HCT116 (cell line): ENCODE data around the gene RBP5. TPM values are rescaled to one million over a fixed set of nuclear protein-coding genes. Genes with fewer than 3 reads are reported as not detected.

Experiments used
- ATAC-seq: fragments of 200-7000 bp; cut with Tn5 transposase; 2 replicates; pipeline ENCODE4 v1.9.1; 2020; ENCODE audit warnings: mild to moderate bottlenecking, moderate library complexity
- BruUV-seq: library from RNA; stranded (reverse); fragments of 400-500 nt; replicated peaks from 2 replicates; lab custom pipeline; 2021; lab: Mats Ljungman, UMichigan
- CTCF ChIA-PET: fragments of 300-600 bp; sonication (Branson Sonifier 250); formaldehyde crosslinking; loops from one replicate; lab custom pipeline; 2021; ENCODE audit warnings: antibody characterized with exemption; lab: Charles Lee
- POLR2A ChIA-PET: fragments of 300-600, 350-600 bp; sonication (Branson Sonifier 250); formaldehyde crosslinking; loops from one replicate; lab custom pipeline; 2021; ENCODE audit warnings: antibody characterized with exemption; lab: Charles Lee
- RAD21 ChIA-PET, 2 experiments: fragments of 300-600 bp; sonication (Branson Sonifier 250); formaldehyde crosslinking; loops; one replicate each; lab custom pipeline; 2023; ENCODE audit warnings: low total read pairs in 2 of 2; ENCODE audit not compliant: uncharacterized antibody in 2 of 2, unreplicated experiment in 2 of 2, low non-redundant PET in 1 of 2; lab: Charles Lee
- DNase-seq: peaks from one replicate; pipeline ENCODE4 v3.0.0-alpha.2; 2010; ENCODE audit warnings: low read depth, low spot score
- H2AFZ ChIP-seq: fragments of 200-600 bp; shearing (Covaris generic), sonication (generic); 2 replicates; pipeline ENCODE4 v1.6.1; 2017; ENCODE audit warnings: low read depth, mixed run types, mixed read lengths, antibody characterized with exemption, low read length; ENCODE audit not compliant: poor library complexity, severe bottlenecking
- H3K27ac ChIP-seq: 2 replicates; pipeline ENCODE4 v1.5.1; 2012; ENCODE audit warnings: low read depth, low read length
- H3K27me3 ChIP-seq: fragments of 200-600 bp; sonication (generic); 2 replicates; pipeline ENCODE4 v1.6.1; 2016; ENCODE audit warnings: mixed run types, low read length, mixed read lengths; ENCODE audit not compliant: insufficient read depth
- H3K36me3 ChIP-seq, 2 experiments: fragments of 200-500 bp in 1 of 2; fragments of 200-600 bp in 1 of 2; sonication (Bioruptor generic) in 1 of 2; sonication (generic) in 1 of 2; 2 replicates each; pipeline versions ENCODE4 v1.5.1 to v1.6.1; 2014 to 2016; ENCODE audit warnings: low read length in 2 of 2, inconsistent platforms in 1 of 2, mixed read lengths in 1 of 2, mixed run types in 1 of 2; ENCODE audit not compliant: insufficient read depth in 2 of 2, control insufficient read depth in 1 of 2
- H3K4me1 ChIP-seq, 2 experiments: fragments of 200-600 bp in 1 of 2; sonication (generic) in 1 of 2; 2 replicates each; pipeline versions ENCODE4 v1.5.1 to v1.6.1; 2012 to 2017; ENCODE audit warnings: low read length in 2 of 2, inconsistent platforms in 1 of 2, mild to moderate bottlenecking in 1 of 2, mixed read lengths in 1 of 2, mixed run types in 1 of 2, moderate library complexity in 1 of 2; ENCODE audit not compliant: insufficient read depth in 2 of 2, control insufficient read depth in 1 of 2
- H3K4me2 ChIP-seq: fragments of 200-600 bp; sonication (generic); 2 replicates; pipeline ENCODE4 v1.6.1; 2017; ENCODE audit warnings: mixed run types, low read length, mixed read lengths
- H3K4me3 ChIP-seq, 2 experiments: fragments of 200-600 bp in 1 of 2; sonication (generic) in 1 of 2; replicated peaks in 1 of 2; 2 replicates each; pipeline ENCODE4 v1.5.1; 2011 to 2016; ENCODE audit warnings: low read length in 2 of 2, control low read depth in 1 of 2, low read depth in 1 of 2, mild to moderate bottlenecking in 1 of 2, mixed read lengths in 1 of 2, mixed run types in 1 of 2
- H3K79me2 ChIP-seq: fragments of 200-600 bp; sonication (generic); 2 replicates; pipeline ENCODE4 v1.6.1; 2017; ENCODE audit warnings: mild to moderate bottlenecking, mixed run types, low read length, moderate library complexity, mixed read lengths; ENCODE audit not compliant: insufficient read depth
- H3K9ac ChIP-seq: fragments of 200-600 bp; sonication (generic); 2 replicates; pipeline ENCODE4 v1.6.1; 2016; ENCODE audit warnings: low read length, mixed read lengths
- H3K9me2 ChIP-seq: fragments of 200-600 bp; sonication (generic), shearing (Covaris generic); 2 replicates; pipeline ENCODE4 v1.6.1; 2017; ENCODE audit warnings: mixed run types, mild to moderate bottlenecking, moderate library complexity; ENCODE audit not compliant: insufficient read depth
- H3K9me3 ChIP-seq, 2 experiments: fragments of 200-500 bp in 1 of 2; fragments of 200-600 bp in 1 of 2; sonication (Bioruptor generic) in 1 of 2; sonication (generic) in 1 of 2; 2 replicates each; pipeline ENCODE4 v1.6.1; 2014 to 2017; ENCODE audit warnings: low read length in 2 of 2, mixed read lengths in 2 of 2, inconsistent platforms in 1 of 2, low read depth in 1 of 2, mild to moderate bottlenecking in 1 of 2, mixed run types in 1 of 2, moderate library complexity in 1 of 2; ENCODE audit not compliant: control insufficient read depth in 1 of 2, insufficient read depth in 1 of 2
- H4K20me1 ChIP-seq: fragments of 200-600 bp; sonication (generic), shearing (Covaris generic); 2 replicates; pipeline ENCODE4 v1.6.1; 2017; ENCODE audit warnings: mixed run types, mild to moderate bottlenecking, moderate library complexity; ENCODE audit not compliant: insufficient read depth
- RAD21 ChIP-seq: IDR thresholded peaks from 2 replicates; pipeline ENCODE4 v1.6.1; 2012; ENCODE audit warnings: low read depth, mild to moderate bottlenecking
- ZFX ChIP-seq: fragments of 450-650 bp; IDR thresholded peaks from 2 replicates; pipeline ENCODE4 v1.6.1; 2017
- intact Hi-C: fragments of 100-400 bp; cut with micrococcal nuclease; formaldehyde crosslinking; loops from 2 replicates; pipeline ENCODE4 v1.10.0; 2022
- total RNA-seq: library from RNA; stranded (reverse); gene quantifications from one replicate; pipeline ENCODE4 v1.2.1, GENCODE V29; 2021; ENCODE audit not compliant: unreplicated experiment
- TF ChIP-seq, protein P1 (sequence below), 3 experiments: fragments of 200-600 bp in 1 of 3; sonication (generic) in 1 of 3; IDR thresholded peaks in 2 of 3; conservative IDR thresholded peaks in 1 of 3; 2 replicates each; pipeline ENCODE4 v1.5.1; 2012 to 2017; ENCODE audit warnings: low read depth in 2 of 3, low read length in 2 of 3, antibody characterized with exemption in 1 of 3, borderline replicate concordance in 1 of 3, control low read depth in 1 of 3, mild to moderate bottlenecking in 1 of 3, mixed read lengths in 1 of 3, mixed run types in 1 of 3, moderate library complexity in 1 of 3; ENCODE audit not compliant: insufficient read depth in 1 of 3

Gene RBP5
- total RNA-seq, 1 experiment from 2014 or later = 0.22 TPM

- no peaks in the 10 kb centered on the region for H4K20me1 ChIP-seq
- H3K4me3 ChIP-seq = no peak within 1 kb of the TSS
- no TSS peak for BruUV-seq
- H3K27me3 ChIP-seq = 0 out of 2 replicates have a peak, but pooled peaks cover 2% of the 10 kb centered on the region
- peak; percentile 85 for ATAC-seq
- no peak for TF ChIP-seq ZFX
- peak; percentile 84 for TF ChIP-seq RAD21
- TF ChIP-seq, protein P1, sequence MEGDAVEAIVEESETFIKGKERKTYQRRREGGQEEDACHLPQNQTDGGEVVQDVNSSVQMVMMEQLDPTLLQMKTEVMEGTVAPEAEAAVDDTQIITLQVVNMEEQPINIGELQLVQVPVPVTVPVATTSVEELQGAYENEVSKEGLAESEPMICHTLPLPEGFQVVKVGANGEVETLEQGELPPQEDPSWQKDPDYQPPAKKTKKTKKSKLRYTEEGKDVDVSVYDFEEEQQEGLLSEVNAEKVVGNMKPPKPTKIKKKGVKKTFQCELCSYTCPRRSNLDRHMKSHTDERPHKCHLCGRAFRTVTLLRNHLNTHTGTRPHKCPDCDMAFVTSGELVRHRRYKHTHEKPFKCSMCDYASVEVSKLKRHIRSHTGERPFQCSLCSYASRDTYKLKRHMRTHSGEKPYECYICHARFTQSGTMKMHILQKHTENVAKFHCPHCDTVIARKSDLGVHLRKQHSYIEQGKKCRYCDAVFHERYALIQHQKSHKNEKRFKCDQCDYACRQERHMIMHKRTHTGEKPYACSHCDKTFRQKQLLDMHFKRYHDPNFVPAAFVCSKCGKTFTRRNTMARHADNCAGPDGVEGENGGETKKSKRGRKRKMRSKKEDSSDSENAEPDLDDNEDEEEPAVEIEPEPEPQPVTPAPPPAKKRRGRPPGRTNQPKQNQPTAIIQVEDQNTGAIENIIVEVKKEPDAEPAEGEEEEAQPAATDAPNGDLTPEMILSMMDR (IDR thresholded peaks at IDR 0.05 in 2 of 3, conservative IDR thresholded peaks at IDR 0.05 in 1 of 3; ENCODE audit: borderline replicate concordance in 1 of 3, insufficient read depth in 1 of 3, low read depth in 2 of 3, low read length in 2 of 3) = peak; percentile 84 to 89 (median 87)
- ChIA-PET RAD21 (no interaction called here), POLR2A (interaction anchor here (0.8 kb wide), 1 partner anchor 16 kb away, joined by 3 read pairs; no protein-coding TSS in a partner anchor), CTCF (interaction anchor here (0.7 to 1.1 kb wide), 2 partner anchors 15 to 148 kb away, joined by 3 to 4 read pairs; no protein-coding TSS in a partner anchor)
- intact Hi-C loops = loop anchor here (1.0 to 5.0 kb wide), 3 partner anchors 120 to 168 kb away; partner anchors contain the start of genes C12orf57, EMG1 and PHB2
- no peak for DNase-seq
- H3K27ac ChIP-seq = peak within 1 kb of the TSS; percentile 13; the same call in 1 of the 2 replicates
- no peaks in the 10 kb centered on the region for H3K79me2 ChIP-seq
- no peaks in the 10 kb centered on the region for H3K36me3 ChIP-seq
- H3K4me1 ChIP-seq = peaks cover 0 to 6% of the 10 kb centered on the region in 2 experiments; a peak in 1 of 4 replicates
- peak within 1 kb of the TSS; percentile 54 for H3K4me2 ChIP-seq
- no peak within 1 kb of the TSS for H3K9ac ChIP-seq
- H3K9me2 ChIP-seq = no peaks in the 10 kb centered on the region
- no peak within 1 kb of the TSS for H2AFZ ChIP-seq
- no peaks in the 10 kb centered on the region for H3K9me3 ChIP-seq
These were observed 36.3 kb downstream of the RBP5 start, which contains the start of gene C1R for GRCh38 chr12:7092229-7092985. TSS of gene C1R (minus strand) at chr12:7092445. CDS start at chr12:7092388, 57 bp downstream.
